Right atrium auricular region (tissue), 2 donors: ENCODE data around the gene CSNK2A3. TPM values are rescaled to one million over a fixed set of nuclear protein-coding genes. Genes with fewer than 3 reads are reported as not detected.

Source experiments
- DNase-seq: peaks from one replicate; pipeline ENCODE4 v3.0.0-alpha.2; 2019; ENCODE audit warnings: low spot score
- H3K27ac ChIP-seq, 2 donors: fragments of 200-600 bp; sonication (generic); 1 replicate in 1 of 2; 2 replicates in 1 of 2; pipeline ENCODE4 v1.5.1; 2016 to 2019
- H3K27me3 ChIP-seq, 2 donors: fragments of 200-600 bp; sonication (generic); one replicate each; pipeline versions ENCODE4 v1.5.1 to v1.6.0; 2017 to 2019
- H3K36me3 ChIP-seq: fragments of 200-600 bp; sonication (generic); one replicate; pipeline ENCODE4 v1.5.1; 2016
- H3K4me1 ChIP-seq, 2 donors: fragments of 200-600 bp; sonication (generic); one replicate each; pipeline versions ENCODE4 v1.5.1 to v1.6.0; 2017 to 2019
- H3K4me3 ChIP-seq, 2 donors: fragments of 200-600 bp; sonication (generic); 1 replicate in 1 of 2; 2 replicates in 1 of 2; pipeline ENCODE4 v1.5.1; 2017 to 2019; ENCODE audit warnings: mild to moderate bottlenecking in 1 of 2, moderate library complexity in 1 of 2
- H3K9me3 ChIP-seq, 2 donors: fragments of 200-600 bp; sonication (generic); one replicate each; pipeline ENCODE4 v1.5.1; 2019
- CTCF ChIP-seq, 2 donors: fragments of 200-600 bp; sonication (generic); IDR thresholded peaks; one replicate each; pipeline ENCODE4 v1.5.1; 2019; ENCODE audit warnings: antibody characterized with exemption in 2 of 2
- total RNA-seq, 2 donors: library from RNA; depleted of rRNA; stranded (reverse); fragments of >200 nt; gene quantifications; one replicate each; pipeline ENCODE4 v1.1.0, GENCODE V29; 2016

CSNK2A3 gene
- total RNA-seq, 2 donors from 2014 or later = 0.75 to 1.3 TPM

DNA sequence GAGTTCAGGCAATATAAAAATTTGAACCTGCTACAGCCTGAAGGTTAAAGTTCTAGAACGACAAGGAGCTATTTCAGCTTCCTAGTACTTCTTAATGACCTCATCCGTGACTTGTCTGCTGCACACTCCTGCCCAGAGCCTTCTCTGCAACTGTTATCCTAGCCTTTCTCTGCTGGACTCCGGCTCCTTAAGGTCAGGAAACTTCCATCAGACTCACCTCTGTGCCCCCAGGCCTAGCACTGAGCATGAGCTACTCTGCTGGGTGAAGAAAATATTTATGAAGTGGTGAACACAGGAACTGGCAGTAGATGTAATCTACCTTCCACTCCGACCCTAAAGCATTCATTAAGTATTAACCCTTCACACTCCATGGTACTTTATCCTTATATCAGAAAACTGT, 18.4 kb downstream of the CSNK2A3 start:
- Histone ChIP-seq H3K4me3 (no peak overlapping the region), H3K9me3 (no peaks in the 10 kb centered on the region), H3K27me3 (no peaks in the 10 kb centered on the region), H3K36me3 (peaks cover 4% of the 10 kb centered on the region), H3K27ac (no peak overlapping the region), H3K4me1 (no peaks in the 10 kb centered on the region)
- TF ChIP-seq CTCF (IDR thresholded peaks at IDR 0.05) = no peak
- DNase-seq = no peak

- H3K4me3 ChIP-seq = no peak overlapping the region
- no peaks in the 10 kb centered on the region for H3K4me1 ChIP-seq
- no peaks in the 10 kb centered on the region for H3K27me3 ChIP-seq
- peaks cover 4% of the 10 kb centered on the region for H3K36me3 ChIP-seq
- H3K27ac ChIP-seq = no peak overlapping the region
- no peak for TF ChIP-seq CTCF (IDR thresholded peaks at IDR 0.05)
- H3K9me3 ChIP-seq = no peaks in the 10 kb centered on the region
- no peak for DNase-seq
Observed at GRCh38 chr11:11332141-11332710, 20.8 kb downstream of the CSNK2A3 start.

DNA sequence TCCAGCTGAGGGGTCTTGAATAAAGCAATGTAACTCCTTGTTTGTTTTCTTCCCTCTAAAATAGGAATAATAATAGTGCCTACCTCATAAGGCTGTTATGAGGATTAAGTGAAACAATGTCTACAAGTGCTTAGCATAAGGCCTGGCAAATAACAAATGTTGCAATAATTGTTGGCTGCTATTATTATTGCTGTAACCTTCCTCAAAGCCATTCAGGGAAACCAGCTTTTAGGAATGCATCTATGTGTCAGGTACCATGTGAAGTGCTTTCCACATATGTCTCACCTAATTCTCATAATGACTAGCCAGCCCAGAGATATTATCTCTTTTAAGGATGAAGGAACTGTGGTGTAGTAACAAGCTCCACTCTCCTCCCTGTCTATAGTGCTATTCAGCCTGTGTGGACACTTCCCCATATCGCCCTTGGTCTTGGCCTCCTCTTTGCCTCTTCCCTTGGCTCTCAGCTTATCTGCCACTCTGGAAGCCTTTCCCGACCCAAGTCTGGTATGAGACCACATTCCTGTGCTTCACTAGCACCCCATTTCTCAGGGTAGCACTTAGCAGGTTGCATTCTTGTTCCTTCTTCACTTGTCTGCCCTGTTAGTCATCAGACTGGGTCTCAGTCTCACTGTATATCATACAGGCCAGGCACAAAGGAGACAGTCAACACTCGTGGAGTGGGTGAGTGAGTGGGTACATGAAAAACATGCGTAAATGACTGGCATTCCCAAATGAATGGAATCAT, 23.8 kb downstream of the CSNK2A3 start:
- H3K36me3 ChIP-seq = peaks cover 9% of the 10 kb centered on the region

DNA sequence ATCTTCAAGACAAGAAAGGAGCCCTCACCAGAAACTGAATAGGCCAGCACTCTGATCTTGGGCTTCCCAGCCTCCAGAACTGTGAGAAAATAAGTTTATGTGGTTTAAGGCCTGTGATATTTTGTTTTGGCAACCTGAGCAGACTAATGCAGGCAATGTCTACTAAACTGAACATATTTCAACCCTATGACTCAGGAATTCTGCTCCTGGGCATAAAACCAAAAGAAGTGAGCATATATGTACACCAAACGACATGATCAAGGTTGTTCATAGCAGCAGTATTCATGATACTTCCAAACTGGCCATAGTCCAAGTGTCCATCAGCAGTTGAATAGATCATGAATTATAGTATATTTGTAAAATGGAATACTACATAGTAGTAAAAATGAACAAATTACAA, 29.0 kb downstream of the CSNK2A3 start:
- H3K9me3 ChIP-seq = no peaks in the 10 kb centered on the region
- no peak overlapping the region for H3K27ac ChIP-seq
- no peaks in the 10 kb centered on the region for H3K27me3 ChIP-seq
- H3K4me3 ChIP-seq = no peak overlapping the region
- peaks cover 13% of the 10 kb centered on the region for H3K36me3 ChIP-seq
- no peak for TF ChIP-seq CTCF (IDR thresholded peaks at IDR 0.05)
- DNase-seq = no peak
- H3K4me1 ChIP-seq = no peaks in the 10 kb centered on the region

More for the DNA sequence above, 23.8 kb downstream of the CSNK2A3 start:
- H3K4me1 ChIP-seq = no peaks in the 10 kb centered on the region
- no peaks in the 10 kb centered on the region for H3K9me3 ChIP-seq
- no peaks in the 10 kb centered on the region for H3K27me3 ChIP-seq
- TF ChIP-seq CTCF (IDR thresholded peaks at IDR 0.05) = no peak
- H3K27ac ChIP-seq = no peak overlapping the region
- no peak overlapping the region for H3K4me3 ChIP-seq
- DNase-seq = no peak

DNA sequence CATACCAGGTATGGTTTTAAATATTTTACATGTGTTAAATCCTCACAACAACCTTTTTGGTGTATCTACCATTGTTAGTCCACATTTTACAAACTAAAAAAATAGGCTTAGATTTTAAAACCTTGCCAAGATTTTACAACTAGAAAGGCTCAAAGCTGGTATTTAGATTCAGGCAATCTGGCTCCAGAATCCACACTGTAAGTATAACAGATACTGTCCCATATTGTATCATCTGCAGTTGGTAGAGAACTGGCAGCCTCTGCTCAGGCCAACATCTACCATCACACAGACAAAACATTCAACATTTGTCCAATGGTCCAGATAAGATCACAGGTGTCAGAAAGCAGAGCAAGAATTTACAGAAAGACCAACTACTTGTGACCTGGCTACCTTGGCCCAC, 30.9 kb downstream of the CSNK2A3 start:
- DNase-seq = no peak
- no peak overlapping the region for H3K27ac ChIP-seq
- TF ChIP-seq CTCF (IDR thresholded peaks at IDR 0.05) = no peak
- H3K4me3 ChIP-seq = no peak overlapping the region
- H3K27me3 ChIP-seq = no peaks in the 10 kb centered on the region
- H3K36me3 ChIP-seq = peaks cover 13% of the 10 kb centered on the region
- H3K9me3 ChIP-seq = no peaks in the 10 kb centered on the region
- no peaks in the 10 kb centered on the region for H3K4me1 ChIP-seq
